ENCODE measurements around the gene ELL.

ELL gene

GRCh38 chr19:18529782-18530181 lies 7.9 kb upstream of the ELL start:
- TF ChIP-seq CTCF (IDR thresholded peaks at IDR 0.05): no peak
- no peak for TF ChIP-seq ZFX (IDR thresholded peaks at IDR 0.05; ENCODE audit: borderline replicate concordance)
- no peak overlapping the region for H3K27ac ChIP-seq

- TF ChIP-seq ZFX (IDR thresholded peaks at IDR 0.05; ENCODE audit: borderline replicate concordance) (no peak), CTCF (IDR thresholded peaks at IDR 0.05) (no peak)
- no peak overlapping the region for H3K27ac ChIP-seq
Measured at GRCh38 chr19:18526316-18526715, 4.4 kb upstream of the ELL start.

GRCh38 chr19:18523841-18524240 lies 2.0 kb upstream of the ELL start:
- TF ChIP-seq ZFX (IDR thresholded peaks at IDR 0.05; ENCODE audit: borderline replicate concordance) (no peak), CTCF (IDR thresholded peaks at IDR 0.05) (no peak)
- no peak overlapping the region for H3K27ac ChIP-seq

- peak overlapping the region; percentile 29; the same call in 1 of the 2 replicates for H3K27ac ChIP-seq
Measured at GRCh38 chr19:18522862-18523440, 1.1 kb upstream of the ELL start.

GRCh38 chr19:18522124-18522861 lies 423 bp upstream of the ELL start:
- peak overlapping the region; percentile 74 for H3K27ac ChIP-seq
- TF ChIP-seq CTCF (IDR thresholded peaks at IDR 0.05): no peak
- TF ChIP-seq ZFX (IDR thresholded peaks at IDR 0.05; ENCODE audit: borderline replicate concordance): no peak

DNA sequence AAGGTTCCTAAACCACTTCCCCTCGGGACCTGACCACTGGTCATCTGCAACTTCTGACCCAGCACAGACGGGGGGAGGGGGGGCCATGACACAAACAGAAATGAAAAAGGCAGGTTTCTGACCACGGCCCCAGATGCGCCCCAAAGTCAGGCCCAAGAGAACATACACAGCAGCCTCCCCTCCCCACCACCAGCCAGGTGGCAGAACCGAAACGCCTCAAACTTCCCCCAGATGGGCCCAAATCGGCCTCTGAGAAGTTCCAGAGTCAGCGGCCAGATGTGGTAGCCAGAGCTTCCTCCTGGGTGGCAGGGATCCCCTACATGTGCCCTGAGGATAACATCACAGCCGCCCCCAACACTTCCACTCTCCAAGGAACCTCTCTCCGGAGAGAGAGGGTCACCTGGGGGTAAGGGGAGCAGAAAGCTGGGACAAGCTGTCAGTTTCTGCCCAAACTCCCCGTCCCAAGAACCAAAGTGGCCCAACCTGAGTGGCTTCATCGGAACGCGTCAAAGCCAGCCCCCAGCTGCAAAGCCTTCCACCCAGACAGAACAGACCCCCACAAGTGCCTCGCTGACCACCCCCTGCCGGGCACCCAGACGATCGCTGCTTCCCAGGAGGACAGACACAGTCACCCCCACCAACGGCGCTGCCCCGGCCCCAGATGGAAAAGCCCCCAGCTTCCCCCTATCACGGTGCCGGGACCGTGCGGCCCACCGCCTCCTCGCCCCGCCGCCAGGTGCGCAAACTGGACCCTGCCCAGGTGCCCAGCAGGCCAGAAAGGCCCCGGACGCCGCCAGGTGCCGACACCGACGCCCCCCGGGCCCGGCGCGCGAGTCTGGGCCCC lies 800 bp downstream of the ELL start:
- no peak for TF ChIP-seq ZFX (IDR thresholded peaks at IDR 0.05; ENCODE audit: borderline replicate concordance)
- TF ChIP-seq CTCF (IDR thresholded peaks at IDR 0.05): no peak; the same call in 1 of the 2 replicates
- peak overlapping the region; percentile 74 for H3K27ac ChIP-seq

GRCh38 chr19:18519962-18520847 lies 1.7 kb downstream of the ELL start:
- no peak overlapping the region for H3K27ac ChIP-seq

More at GRCh38 chr19:18519962-18520847, 1.7 kb downstream of the ELL start:
- TF ChIP-seq CTCF (IDR thresholded peaks at IDR 0.05) (peak; percentile 58), ZFX (IDR thresholded peaks at IDR 0.05; ENCODE audit: borderline replicate concordance) (no peak)
